H1 (cell line): Measurements from ENCODE around the gene PDE3A. TPM values are rescaled to one million over a fixed set of nuclear protein-coding genes. Genes with fewer than 3 reads are reported as not detected.

ENCODE experiments used
- CTCF ChIA-PET: fragments of 300-600 bp; sonication (Branson Sonifier 250); formaldehyde crosslinking; loops from one replicate; lab custom pipeline; 2021; ENCODE audit not compliant: partially characterized antibody; lab: Charles Lee
- POLR2A ChIA-PET: fragments of 300-600 bp; sonication (Branson Sonifier 250); formaldehyde crosslinking; loops from one replicate; lab custom pipeline; 2021; ENCODE audit warnings: inconsistent platforms; ENCODE audit not compliant: partially characterized antibody; lab: Charles Lee
- DNase-seq, 2 experiments: peaks; one replicate each; pipeline versions ENCODE4 v3.0.0 to v3.0.0-alpha.2; 2010 to 2022; ENCODE audit warnings: low spot score in 2 of 2, low read depth in 1 of 2, mixed read lengths in 1 of 2
- FAIRE-seq: peaks from 2 replicates; lab custom pipeline; 2011; peaks lifted over from hg19 to GRCh38; lab: Jason Lieb, UNC
- H2AFZ ChIP-seq: 2 replicates; pipeline ENCODE4 v1.8.1; 2012; ENCODE audit warnings: low read length, inconsistent platforms
- H2AK5ac ChIP-seq: 2 replicates; pipeline ENCODE4 v1.6.1; 2013; ENCODE audit warnings: low read depth, low read length
- H2BK120ac ChIP-seq: replicated peaks from 2 replicates; pipeline ENCODE3; 2013; ENCODE audit warnings: low read depth, low read length, inconsistent platforms
- H2BK12ac ChIP-seq: 2 replicates; pipeline ENCODE4 v1.6.1; 2013; ENCODE audit warnings: low read depth, low read length
- H2BK15ac ChIP-seq: 2 replicates; pipeline ENCODE4 v1.6.1; 2013; ENCODE audit warnings: low read length
- H2BK20ac ChIP-seq: 2 replicates; pipeline ENCODE4 v1.6.1; 2013; ENCODE audit warnings: low read length
- H2BK5ac ChIP-seq: 2 replicates; pipeline ENCODE4 v1.6.1; 2013; ENCODE audit warnings: low read depth, low read length
- H3K14ac ChIP-seq: 2 replicates; pipeline ENCODE4 v1.6.1; 2013; ENCODE audit warnings: inconsistent platforms; ENCODE audit not compliant: insufficient read length
- H3K18ac ChIP-seq: 2 replicates; pipeline ENCODE4 v1.6.1; 2013; ENCODE audit warnings: low read length; ENCODE audit errors: extremely low read depth
- H3K23ac ChIP-seq: 2 replicates; pipeline ENCODE4 v1.6.1; 2013; ENCODE audit warnings: inconsistent platforms; ENCODE audit not compliant: insufficient read length
- H3K23me2 ChIP-seq: 2 replicates; pipeline ENCODE4 v1.6.1; 2013; ENCODE audit warnings: low read depth, low read length
- H3K27ac ChIP-seq: 2 replicates; pipeline ENCODE4 v1.6.1; 2011; ENCODE audit warnings: low read depth, low read length, inconsistent platforms
- H3K27me3 ChIP-seq, 4 experiments: replicated peaks in 1 of 4; 1 replicate in 1 of 4; 2 replicates in 3 of 4; pipeline versions ENCODE4 v1.6.1 to v1.8.1; 2011 to 2013; ENCODE audit warnings: low read length in 3 of 4, mild to moderate bottlenecking in 3 of 4, inconsistent platforms in 2 of 4, mixed read lengths in 2 of 4, moderate library complexity in 1 of 4; ENCODE audit not compliant: control insufficient read depth in 3 of 4, insufficient read depth in 3 of 4; ENCODE audit errors: extremely low read depth in 1 of 4
- H3K36me3 ChIP-seq, 4 experiments: 2 replicates each; pipeline versions ENCODE4 v1.6.1 to v1.8.1; 2011 to 2013; ENCODE audit warnings: mild to moderate bottlenecking in 4 of 4, low read length in 3 of 4, moderate library complexity in 2 of 4, control low read depth in 1 of 4, inconsistent platforms in 1 of 4; ENCODE audit not compliant: insufficient read depth in 4 of 4, control insufficient read depth in 2 of 4
- H3K4ac ChIP-seq: replicated peaks from 2 replicates; pipeline ENCODE3; 2013; ENCODE audit warnings: low read length, low read depth, mixed read lengths, inconsistent platforms; ENCODE audit not compliant: insufficient read length
- H3K4me1 ChIP-seq, 4 experiments: replicated peaks in 1 of 4; 1 replicate in 1 of 4; 2 replicates in 3 of 4; pipeline versions ENCODE4 v1.6.1 to v1.8.1; 2011 to 2013; ENCODE audit warnings: low read length in 3 of 4, inconsistent platforms in 2 of 4, mixed read lengths in 1 of 4; ENCODE audit not compliant: insufficient read depth in 4 of 4, control insufficient read depth in 3 of 4
- H3K4me2 ChIP-seq, 2 experiments: 2 replicates each; pipeline versions ENCODE4 v1.6.1 to v1.8.1; 2011 to 2013; ENCODE audit warnings: low read depth in 2 of 2, low read length in 2 of 2, control low read depth in 1 of 2, inconsistent platforms in 1 of 2, mild to moderate bottlenecking in 1 of 2; ENCODE audit not compliant: insufficient read depth in 1 of 2
- H3K4me3 ChIP-seq, 4 experiments: fragments of 200-600, 300-600 bp in 1 of 4; sonication (generic), shearing (Covaris generic), sonication (Bioruptor Twin) in 1 of 4; 2 replicates each; pipeline versions ENCODE4 v1.5.1 to v1.8.1; 2011 to 2016; ENCODE audit warnings: low read length in 4 of 4, low read depth in 3 of 4, control low read depth in 2 of 4, inconsistent platforms in 2 of 4, mild to moderate bottlenecking in 2 of 4, mixed read lengths in 1 of 4, moderate library complexity in 1 of 4; ENCODE audit not compliant: insufficient read depth in 2 of 4; ENCODE audit errors: extremely low read depth in 1 of 4
- H3K56ac ChIP-seq: replicated peaks from 2 replicates; pipeline ENCODE3; 2013; ENCODE audit warnings: low read depth, mild to moderate bottlenecking, mixed read lengths, low read length, inconsistent platforms; ENCODE audit not compliant: insufficient read length
- H3K79me1 ChIP-seq: 2 replicates; pipeline ENCODE4 v1.6.1; 2013; ENCODE audit warnings: low read depth, low read length, control low read depth
- H3K79me2 ChIP-seq, 2 experiments: 2 replicates each; pipeline versions ENCODE4 v1.6.1 to v1.8.1; 2012 to 2013; ENCODE audit warnings: low read length in 2 of 2, mild to moderate bottlenecking in 2 of 2, inconsistent platforms in 1 of 2; ENCODE audit not compliant: insufficient read depth in 2 of 2, control insufficient read depth in 1 of 2
- H3K9ac ChIP-seq, 4 experiments: replicated peaks in 1 of 4; 1 replicate in 1 of 4; 2 replicates in 3 of 4; pipeline versions ENCODE4 v1.6.1 to v1.8.1; 2011 to 2013; ENCODE audit warnings: low read depth in 3 of 4, low read length in 3 of 4, control low read depth in 2 of 4, mild to moderate bottlenecking in 2 of 4, moderate library complexity in 2 of 4, inconsistent platforms in 1 of 4; ENCODE audit errors: extremely low read depth in 1 of 4
- H3K9me3 ChIP-seq, 2 experiments: 2 replicates each; pipeline versions ENCODE4 v1.6.1 to v1.8.1; 2012 to 2013; ENCODE audit warnings: mild to moderate bottlenecking in 2 of 2, moderate library complexity in 2 of 2, control low read depth in 1 of 2, inconsistent platforms in 1 of 2, low read depth in 1 of 2, low read length in 1 of 2, mixed read lengths in 1 of 2; ENCODE audit not compliant: insufficient read depth in 2 of 2
- H4K20me1 ChIP-seq, 2 experiments: replicated peaks in 1 of 2; 2 replicates each; pipeline versions ENCODE3 to v1.8.1; 2011 to 2013; ENCODE audit warnings: inconsistent platforms in 2 of 2, low read length in 2 of 2, mild to moderate bottlenecking in 1 of 2; ENCODE audit not compliant: insufficient read depth in 2 of 2, control insufficient read depth in 1 of 2
- H4K5ac ChIP-seq: 2 replicates; pipeline ENCODE4 v1.6.1; 2013; ENCODE audit warnings: low read length, low read depth, mixed read lengths, inconsistent platforms; ENCODE audit not compliant: insufficient read length
- H4K8ac ChIP-seq: 2 replicates; pipeline ENCODE4 v1.8.0; 2013; ENCODE audit warnings: mild to moderate bottlenecking, moderate library complexity, low read length, inconsistent platforms; ENCODE audit not compliant: insufficient read depth; ENCODE audit errors: extremely low read depth
- H4K91ac ChIP-seq: replicated peaks from 2 replicates; pipeline ENCODE3; 2013; ENCODE audit warnings: low read length, mixed read lengths, inconsistent platforms; ENCODE audit not compliant: insufficient read length
- BRCA1 ChIP-seq: IDR thresholded peaks from 2 replicates; pipeline ENCODE4 v1.6.1; 2012; ENCODE audit warnings: low read depth, low read length, improper control_type of control experiment
- CEBPB ChIP-seq: IDR thresholded peaks from 2 replicates; pipeline ENCODE4 v1.6.1; 2012; ENCODE audit warnings: low read depth, low read length
- CTBP2 ChIP-seq: IDR thresholded peaks from 2 replicates; pipeline ENCODE4 v1.7.0; 2011; ENCODE audit warnings: borderline replicate concordance, mild to moderate bottlenecking, moderate library complexity, mixed read lengths, low read length; ENCODE audit not compliant: insufficient read depth, insufficient read length
- JUN ChIP-seq: IDR thresholded peaks from 2 replicates; pipeline ENCODE4 v1.6.1; 2011; ENCODE audit warnings: low read depth, mild to moderate bottlenecking, improper control_type of control experiment, low read length
- PHF8 ChIP-seq: fragments of 200-600 bp; sonication (generic); conservative IDR thresholded peaks from 2 replicates; pipeline ENCODE4 v1.7.1; 2012; ENCODE audit warnings: low read depth, mild to moderate bottlenecking, inconsistent platforms, low read length, moderate library complexity
- RFX5 ChIP-seq: IDR thresholded peaks from 2 replicates; pipeline ENCODE4 v1.6.1; 2011; ENCODE audit warnings: low read depth, low read length, improper control_type of control experiment, borderline replicate concordance
- RNF2 ChIP-seq: fragments of 200-900, 300-1000 bp; sonication (generic); IDR thresholded peaks from 2 replicates; pipeline ENCODE4 v1.7.1; 2016; ENCODE audit warnings: borderline replicate concordance, low read depth, mild to moderate bottlenecking, antibody characterized with exemption, low read length; ENCODE audit not compliant: poor library complexity, severe bottlenecking; ENCODE audit errors: missing control alignments
- RXRA ChIP-seq: IDR thresholded peaks from 2 replicates; pipeline ENCODE4 v1.6.1; 2011; ENCODE audit warnings: low read depth, mild to moderate bottlenecking, low read length, moderate library complexity; ENCODE audit not compliant: insufficient read depth
- SAP30 ChIP-seq: fragments of 300-600 bp; sonication (generic); IDR thresholded peaks from 2 replicates; pipeline ENCODE4 v1.7.1; 2012; ENCODE audit warnings: low read length, moderate library complexity, mild to moderate bottlenecking, inconsistent platforms; ENCODE audit not compliant: insufficient read depth, insufficient replicate concordance
- WGBS, 2 experiments: shearing (Covaris generic) in 1 of 2; methylation state at CpG; one replicate each; pipeline versions ENCODE4 v1.1.6 to v1.1.7; 2013 to 2015; ENCODE audit warnings: low lambda C conversion rate in 2 of 2, mixed read lengths in 2 of 2, inconsistent platforms in 1 of 2, low coverage in 1 of 2, missing lambda C conversion rate in 1 of 2; ENCODE audit not compliant: insufficient replicate concordance in 2 of 2, insufficient coverage in 1 of 2, insufficient read length in 1 of 2; ENCODE audit errors: extremely low coverage in 1 of 2, missing lambda C conversion rate in 1 of 2; 5-methylcytosine and 5-hydroxymethylcytosine counted together
- polyA plus RNA-seq, 7 experiments: library from polyadenylated mRNA; depleted of rRNA in 3 of 7; stranded (reverse) in 5 of 7; unstranded in 2 of 7; fragments of >200 nt in 5 of 7; fragments of 200-250 nt in 2 of 7; gene quantifications; 1 replicate in 5 of 7; 2 replicates in 1 of 7; 4 replicates in 1 of 7; pipeline versions ENCODE4 v1.2.1 to v1.2.3, GENCODE V29; 2011 to 2013; ENCODE audit warnings: missing spikeins in 2 of 7, mixed read lengths in 2 of 7
- total RNA-seq: library from RNA; stranded (reverse); fragmentation: NEBNext Ultra II Directional; extraction: Animal tissue kit (Norgen Biotek cat#: 25700); gene quantifications from 2 replicates; pipeline ENCODE4 v1.2.1, GENCODE V29; 2021

Gene PDE3A
- total and polyA plus RNA-seq, 2 of the 8 experiments (the other 6 are each of a cell fraction or from before 2014, with no cell fraction given), result 1.4 to 3.4 TPM

GRCh38 chr12:20415028-20415427 is 46.7 kb downstream of the PDE3A start:
- Histone ChIP-seq H3K79me2 (no peaks in the 10 kb centered on the region), H3K56ac (no peak overlapping the region), H3K27ac (no peak overlapping the region), H3K4me2 (no peak overlapping the region), H3K14ac (no peak overlapping the region), H3K4me3 (no peak overlapping the region), H3K9me3 (no peaks in the 10 kb centered on the region), H3K79me1 (no peaks in the 10 kb centered on the region), H4K5ac (no peak overlapping the region), H2BK20ac (no peak overlapping the region), H2BK12ac (no peak overlapping the region), H4K91ac (no peak overlapping the region), H3K23me2 (no peaks in the 10 kb centered on the region), H3K4me1 (peaks cover 0 to 7% (median 4%) of the 10 kb centered on the region in 4 experiments; a peak in 4 of 7 replicates), H3K18ac (no peak overlapping the region), H2BK5ac (no peak overlapping the region), H3K27me3 (no peaks in the 10 kb centered on the region), H2BK120ac (no peak overlapping the region), H2AFZ (no peak overlapping the region), H4K8ac (no peak overlapping the region), H3K36me3 (no peaks in the 10 kb centered on the region), H2BK15ac (no peak overlapping the region), H2AK5ac (no peak overlapping the region), H3K4ac (no peak overlapping the region), H4K20me1 (no peaks in the 10 kb centered on the region), H3K9ac (no peak overlapping the region), H3K23ac (no peak overlapping the region)
- TF ChIP-seq PHF8 (no peak), RXRA (no peak), RFX5 (no peak), BRCA1 (no peak), CTBP2 (no peak), RNF2 (no peak), JUN (no peak), SAP30 (no peak), CEBPB (no peak)
- WGBS, 2 experiments, result 89% methylated on average over 4 of the region's 4 CpGs; no CpG with 5 or more reads in 1 of the 2 experiments
- CTCF ChIA-PET, result interaction anchor here (0.9 kb wide), 1 partner anchor 14 kb away, joined by 3 read pairs; no protein-coding TSS in a partner anchor
- FAIRE-seq (no peak), DNase-seq (no peak)
- POLR2A ChIA-PET, result no interaction called here
